GM12872 (cell line): ENCODE data around the gene KCP.

ENCODE experiments used
- CTCF ChIP-seq: IDR thresholded peaks from 3 replicates; pipeline ENCODE4 v1.5.1; 2011; ENCODE audit warnings: low read depth, mild to moderate bottlenecking, low read length, moderate library complexity; ENCODE audit not compliant: insufficient read depth

KCP gene

GRCh38 chr7:128891942-128892269, 18.6 kb downstream of the KCP start:
- no peak for TF ChIP-seq CTCF

GRCh38 chr7:128891110-128891941, 19.2 kb downstream of the KCP start:
- no peak for TF ChIP-seq CTCF

GRCh38 chr7:128890306-128891109, 20.0 kb downstream of the KCP start:
- TF ChIP-seq CTCF, result no peak

- no peak for TF ChIP-seq CTCF
Measured at GRCh38 chr7:128889121-128889520, 21.4 kb downstream of the KCP start.

- TF ChIP-seq CTCF, result no peak
Measured at GRCh38 chr7:128888756-128889095, 21.8 kb downstream of the KCP start.

GRCh38 chr7:128888039-128888755, 22.3 kb downstream of the KCP start:
- TF ChIP-seq CTCF, result no peak
